ENCODE data around the gene FMO4.
"Not testable (repeated sequence)": the region's sequence is repeated elsewhere in the genome, so short reads cannot be mapped to it uniquely, and the experiment has no call there.

FMO4 gene

DNA sequence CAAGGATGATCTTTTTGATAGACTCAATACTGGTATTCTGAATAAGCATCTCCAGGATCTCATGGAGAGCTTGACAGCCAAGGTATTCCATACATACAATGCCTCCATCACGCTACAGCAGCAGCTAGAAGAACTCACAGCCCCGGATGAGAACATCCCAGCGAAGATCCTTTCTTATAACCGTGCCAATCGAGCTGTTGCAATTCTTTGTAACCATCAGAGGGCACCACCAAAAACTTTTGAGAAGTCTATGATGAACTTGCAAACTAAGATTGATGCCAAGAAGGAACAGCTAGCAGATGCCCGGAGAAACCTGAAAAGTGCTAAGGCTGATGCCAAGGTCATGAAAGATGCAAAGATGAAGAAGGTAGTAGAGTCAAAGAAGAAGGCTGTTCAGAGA is 25.4 kb downstream of the FMO4 start:
- DNase-seq, result not testable (repeated sequence)

DNA sequence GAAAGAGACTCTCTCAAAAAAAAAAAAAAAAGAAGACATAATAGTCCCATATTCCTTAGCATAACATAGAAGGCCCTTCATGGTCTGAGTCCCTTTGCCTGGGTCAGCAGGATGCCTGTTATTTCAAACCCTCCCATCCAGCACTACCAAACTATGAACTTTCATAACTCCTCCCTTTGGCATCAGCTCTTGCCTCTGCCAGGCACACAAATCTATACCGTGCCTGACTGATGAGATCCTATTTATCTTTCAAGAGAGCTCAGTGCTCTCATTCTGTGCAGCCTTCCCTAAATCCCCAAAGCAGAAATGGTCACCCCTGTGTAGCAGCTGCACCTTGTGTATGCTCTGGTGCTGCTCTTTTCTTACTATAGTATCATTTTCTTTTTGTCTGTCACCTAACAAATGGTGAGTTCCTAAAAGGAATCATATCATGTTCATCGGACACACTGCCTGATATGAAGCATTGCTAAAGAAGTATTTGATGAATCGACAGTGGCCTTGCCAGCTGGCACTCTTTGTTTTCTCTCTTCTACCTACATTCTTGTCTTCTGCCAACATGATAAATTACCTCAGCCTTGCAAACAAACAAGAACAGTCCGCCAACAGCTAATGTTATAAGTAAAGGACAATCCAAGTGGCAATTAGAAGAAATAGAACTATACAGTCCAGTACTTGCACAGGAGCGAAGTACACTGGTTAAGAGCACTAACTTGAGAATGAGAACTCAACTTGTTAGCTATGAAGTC is 29.9 kb downstream of the FMO4 start:
- DNase-seq, result no peak

- DNase-seq, result no peak
Observed at GRCh38 chr1:171344473-171344820, 30.5 kb downstream of the FMO4 start.

DNA sequence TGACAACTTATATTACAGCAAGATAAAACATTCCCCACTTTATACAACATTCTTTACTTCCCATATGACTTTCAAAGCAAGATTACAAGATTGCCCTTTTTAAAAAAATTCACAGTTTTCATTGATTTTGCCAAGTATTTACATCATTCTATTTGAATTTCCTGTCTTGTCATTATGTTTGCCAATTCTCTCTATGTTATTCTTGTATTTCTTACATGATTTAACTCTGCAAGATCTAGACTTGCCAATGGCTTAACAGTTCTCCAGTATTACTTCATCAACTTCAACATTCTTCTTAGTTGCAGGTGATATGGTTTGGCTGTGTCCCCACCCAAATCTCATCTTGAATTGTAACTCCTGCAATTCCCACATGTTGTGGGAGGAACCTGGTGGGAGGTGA is 31.6 kb downstream of the FMO4 start:
- no peak for DNase-seq

DNA sequence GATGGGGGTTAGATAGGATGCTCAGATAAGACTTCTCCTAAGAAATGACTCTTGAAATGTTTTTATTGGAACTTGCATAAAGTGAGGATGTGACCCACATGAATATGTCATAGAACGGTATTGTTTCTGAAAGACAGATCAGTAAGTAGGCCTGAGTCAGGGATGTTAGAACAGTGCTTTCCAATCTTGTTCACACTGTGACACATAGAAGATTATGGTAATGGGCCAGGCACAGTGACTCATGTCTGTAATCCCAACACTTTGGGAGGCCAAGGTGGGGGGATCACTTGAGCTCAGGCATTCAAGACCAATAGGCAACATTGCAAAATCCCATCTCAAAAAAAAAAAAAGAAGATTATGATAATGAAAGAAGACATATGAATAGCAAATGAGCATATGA is 32.9 kb downstream of the FMO4 start:
- DNase-seq, result no peak

DNA sequence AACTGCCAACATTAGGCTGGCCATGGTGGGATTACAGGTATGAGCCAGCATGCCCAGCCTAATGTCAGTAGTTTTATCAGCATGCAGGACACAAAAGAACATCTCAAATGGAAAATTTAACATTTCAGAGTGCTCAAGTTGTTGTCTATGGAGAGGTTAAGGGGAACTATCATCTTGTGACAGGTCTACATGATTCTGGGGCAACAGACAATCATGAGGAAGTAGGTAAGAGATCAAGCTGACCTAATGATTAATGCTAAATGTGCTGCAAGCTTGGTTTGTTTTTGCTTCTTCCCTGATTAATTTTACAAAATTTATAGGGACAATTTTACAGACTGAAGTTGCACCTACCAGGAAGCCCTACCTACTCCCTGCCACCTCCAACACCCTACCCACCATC is 36.6 kb downstream of the FMO4 start:
- no peak for DNase-seq

DNA sequence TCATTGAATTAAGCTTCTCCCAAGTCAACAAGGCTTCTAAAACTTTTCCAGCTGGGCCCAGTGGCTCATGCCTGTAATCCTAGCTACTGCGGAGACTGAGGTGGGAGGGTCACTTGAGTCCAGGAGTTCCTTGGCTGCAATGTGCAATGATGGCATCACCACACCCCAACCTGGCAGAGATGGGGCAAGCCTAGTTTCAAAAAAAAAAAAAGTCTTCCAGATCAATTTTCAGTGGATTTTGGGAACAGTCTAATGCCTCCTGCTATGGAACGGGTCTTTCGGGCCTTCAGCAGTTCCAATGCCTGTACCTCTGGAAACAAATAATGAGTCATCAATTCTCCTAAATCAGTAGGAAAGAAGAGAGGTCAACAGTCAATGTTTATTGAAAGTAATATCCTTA is 38.0 kb downstream of the FMO4 start:
- DNase-seq, result no peak

GRCh38 chr1:171352554-171352953 is 38.6 kb downstream of the FMO4 start:
- no peak for DNase-seq

- no peak for DNase-seq
Observed at GRCh38 chr1:171355727-171356126, 41.7 kb downstream of the FMO4 start.

- DNase-seq, result no peak
Observed at GRCh38 chr1:171357179-171357578, 43.2 kb downstream of the FMO4 start.

DNA sequence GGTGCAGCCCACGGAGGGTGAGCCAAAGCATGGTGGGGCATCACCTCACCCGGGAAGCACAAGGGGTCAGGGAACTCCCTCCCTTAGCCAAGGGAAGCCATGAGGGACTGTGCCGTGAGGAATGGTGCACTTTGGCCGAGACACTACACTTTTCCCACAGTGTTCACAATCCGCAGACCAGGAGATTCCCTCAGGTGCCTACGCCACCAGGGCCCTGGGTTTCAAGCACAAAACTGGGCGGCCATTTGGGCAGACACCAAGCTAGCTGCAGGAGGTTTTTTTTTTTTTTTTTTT is 45.3 kb downstream of the FMO4 start:
- DNase-seq, result not testable (repeated sequence)

- not testable (repeated sequence) for DNase-seq
Observed at GRCh38 chr1:171359731-171360527, 45.9 kb downstream of the FMO4 start.

DNA sequence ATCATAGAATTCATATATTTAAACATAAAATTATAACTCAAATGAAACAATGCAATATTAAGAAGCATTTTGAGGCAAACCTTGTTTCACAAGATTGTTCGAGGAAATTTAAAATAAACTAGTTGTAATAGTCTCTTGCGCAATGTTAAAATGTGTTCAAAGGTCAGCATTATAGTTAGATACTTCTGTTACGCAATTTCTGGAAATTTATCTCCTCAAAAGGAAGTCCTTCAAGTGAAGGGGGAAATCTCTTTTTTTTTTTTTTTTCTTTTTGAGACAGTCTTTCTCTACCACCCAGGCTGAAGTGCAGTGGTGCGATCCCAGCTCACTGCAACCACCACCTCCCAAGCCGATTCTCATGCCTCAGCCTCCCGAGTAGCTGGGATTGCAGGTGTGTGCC is 52.1 kb downstream of the FMO4 start:
- no peak for DNase-seq

DNA sequence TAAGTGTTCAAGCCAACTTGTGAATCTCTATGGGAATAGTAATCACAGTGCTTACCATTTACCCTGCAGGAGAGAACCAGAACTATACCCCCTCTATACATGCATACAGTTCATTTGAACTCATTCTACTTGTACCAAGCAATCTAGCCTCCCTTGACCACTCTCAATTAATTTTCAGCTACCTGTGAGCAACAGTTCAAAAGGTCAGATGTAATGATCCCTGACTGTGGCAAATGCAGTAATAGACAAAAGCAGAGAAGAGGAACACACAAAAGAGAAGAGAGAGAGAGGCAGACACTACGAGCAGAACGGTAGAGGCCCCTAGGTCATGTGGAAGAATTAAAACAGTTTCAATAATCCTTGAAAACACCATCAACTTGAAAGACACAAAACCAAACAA is 52.8 kb downstream of the FMO4 start:
- DNase-seq, result no peak

DNA sequence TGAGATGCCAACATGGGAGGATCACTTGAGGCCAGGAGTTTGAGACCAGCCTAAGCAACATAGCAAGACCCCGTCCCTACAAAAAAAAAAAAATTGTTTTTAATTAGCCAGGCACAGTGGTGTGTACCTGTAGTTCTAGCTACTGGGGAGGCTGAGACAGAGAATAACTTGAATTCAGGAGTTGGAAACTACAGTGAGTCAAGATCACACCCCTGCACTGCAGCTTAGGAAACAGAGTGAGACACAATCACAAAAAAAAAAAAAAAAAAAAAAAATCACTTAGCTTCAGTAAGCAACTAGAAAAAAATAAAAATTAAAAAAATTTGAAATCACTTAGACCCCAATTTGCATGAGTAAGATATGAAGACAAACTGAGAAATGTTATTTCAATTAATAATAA is 53.5 kb downstream of the FMO4 start:
- no peak for DNase-seq

GRCh38 chr1:171372418-171373084 is 58.6 kb downstream of the FMO4 start:
- DNase-seq, result no peak

DNA sequence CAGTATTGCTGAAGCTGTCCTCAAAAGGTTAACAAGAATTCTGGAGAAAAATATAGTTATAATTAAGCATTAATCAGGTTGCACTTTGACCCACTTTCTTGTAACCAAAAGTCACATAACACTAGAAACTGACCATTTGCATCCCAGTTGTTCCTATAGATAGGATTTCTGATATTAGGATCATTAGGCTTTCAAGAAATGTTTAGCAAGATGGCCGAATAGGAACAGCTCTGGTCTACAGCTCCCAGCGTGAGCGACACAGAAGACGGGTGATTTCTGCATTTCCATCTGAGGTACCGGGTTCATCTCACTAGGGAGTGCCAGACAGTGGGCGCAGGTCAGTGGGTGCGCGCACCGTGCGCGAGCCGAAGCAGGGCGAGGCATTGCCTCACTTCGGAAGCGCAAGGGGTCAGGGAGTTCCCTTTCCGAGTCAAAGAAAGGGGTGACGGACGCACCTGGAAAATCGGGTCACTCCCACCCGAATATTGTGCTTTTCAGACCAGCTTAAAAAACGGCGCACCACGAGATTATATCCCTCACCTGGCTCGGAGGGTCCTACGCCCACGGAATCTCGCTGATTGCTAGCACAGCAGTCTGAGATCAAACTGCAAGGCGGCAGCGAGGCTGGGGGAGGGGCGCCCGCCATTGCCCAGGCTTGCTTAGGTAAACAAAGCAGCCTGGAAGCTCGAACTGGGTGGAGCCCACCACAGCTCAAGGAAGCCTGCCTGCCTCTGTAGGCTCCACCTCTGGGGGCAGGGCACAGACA is 59.6 kb downstream of the FMO4 start:
- not testable (repeated sequence) for DNase-seq

GRCh38 chr1:171379846-171380245 is 65.9 kb downstream of the FMO4 start:
- DNase-seq, result no peak

DNA sequence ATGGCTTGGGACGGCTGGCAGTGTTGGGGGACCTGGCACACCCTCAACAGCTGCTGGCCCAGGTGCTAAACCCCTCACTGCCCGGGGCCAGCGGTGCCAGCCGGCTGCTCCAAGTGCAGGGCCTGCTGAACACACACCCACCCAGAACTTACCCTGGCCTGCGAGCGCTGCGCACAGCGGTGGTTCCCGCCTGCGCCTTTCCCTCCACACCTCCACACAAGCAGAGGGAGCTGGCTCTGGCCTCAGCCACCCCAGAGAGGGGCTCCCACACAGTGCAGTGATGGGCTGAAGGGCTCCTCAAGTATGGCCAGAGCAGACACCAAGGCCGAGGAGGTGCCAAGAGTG is 67.9 kb downstream of the FMO4 start:
- no peak for DNase-seq

DNA sequence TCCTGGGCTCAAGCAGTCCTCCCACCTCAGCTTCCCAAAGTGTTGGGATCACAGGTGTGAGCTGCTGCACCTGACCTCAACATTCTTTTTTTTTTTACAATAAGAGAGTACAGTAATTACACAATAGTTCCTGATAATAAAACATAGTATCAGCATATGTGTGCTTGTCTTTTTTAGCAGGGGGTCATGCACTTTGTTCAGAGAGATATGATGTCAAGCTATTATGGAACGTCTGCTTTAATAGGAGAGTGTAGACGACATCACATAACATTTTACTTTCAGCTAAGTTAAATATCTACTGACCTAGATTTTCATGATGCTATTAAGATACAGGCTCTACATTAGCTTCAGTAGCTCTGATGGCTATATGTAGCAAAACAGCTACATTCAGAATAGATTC is 70.5 kb downstream of the FMO4 start:
- no peak for DNase-seq

GRCh38 chr1:171389171-171389570 is 75.2 kb downstream of the FMO4 start:
- no peak for DNase-seq

DNA sequence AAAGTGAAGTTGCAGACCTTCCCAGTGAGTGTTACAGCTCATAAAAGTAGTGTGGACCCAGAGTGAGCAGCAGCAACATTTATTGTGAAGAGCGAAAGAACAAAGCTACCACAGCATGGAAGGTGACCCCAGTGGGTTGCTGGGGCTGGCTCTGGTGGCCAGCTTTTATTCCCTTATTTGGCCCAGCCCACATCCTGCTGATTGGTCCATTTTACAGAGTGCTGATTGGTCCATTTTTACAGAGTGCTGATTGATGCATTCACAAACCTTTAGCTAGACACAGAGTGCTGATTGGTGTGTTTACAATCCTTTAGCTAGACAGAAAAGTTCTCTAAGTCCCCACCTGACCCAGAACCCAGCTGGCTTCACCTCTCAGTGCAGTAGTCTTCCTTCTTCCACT is 76.8 kb downstream of the FMO4 start:
- DNase-seq, result not testable (repeated sequence)
